Body of pancreas (tissue), 4 donors: ENCODE results near the gene OR10H5.

Experiments used
- POLR2A ChIP-seq, 3 donors: fragments of 450-650 bp; IDR thresholded peaks; one replicate each; pipeline ENCODE4 v1.6.1; 2016; ENCODE audit warnings: antibody characterized with exemption in 3 of 3, mild to moderate bottlenecking in 2 of 3
- TF ChIP-seq, protein P1 (sequence below), 7 experiments: fragments of 450-650 bp in 4 of 7; fragments of 200-600 bp in 3 of 7; sonication (generic) in 3 of 7; IDR thresholded peaks; one replicate each; pipeline ENCODE4 v1.5.1; 2016 to 2019; ENCODE audit warnings: antibody characterized with exemption in 7 of 7

GRCh38 chr19:15813916-15814315 lies 26.5 kb downstream of the OR10H5 start:
- no peak for TF ChIP-seq POLR2A (IDR thresholded peaks at IDR 0.05)
- TF ChIP-seq, protein P1, sequence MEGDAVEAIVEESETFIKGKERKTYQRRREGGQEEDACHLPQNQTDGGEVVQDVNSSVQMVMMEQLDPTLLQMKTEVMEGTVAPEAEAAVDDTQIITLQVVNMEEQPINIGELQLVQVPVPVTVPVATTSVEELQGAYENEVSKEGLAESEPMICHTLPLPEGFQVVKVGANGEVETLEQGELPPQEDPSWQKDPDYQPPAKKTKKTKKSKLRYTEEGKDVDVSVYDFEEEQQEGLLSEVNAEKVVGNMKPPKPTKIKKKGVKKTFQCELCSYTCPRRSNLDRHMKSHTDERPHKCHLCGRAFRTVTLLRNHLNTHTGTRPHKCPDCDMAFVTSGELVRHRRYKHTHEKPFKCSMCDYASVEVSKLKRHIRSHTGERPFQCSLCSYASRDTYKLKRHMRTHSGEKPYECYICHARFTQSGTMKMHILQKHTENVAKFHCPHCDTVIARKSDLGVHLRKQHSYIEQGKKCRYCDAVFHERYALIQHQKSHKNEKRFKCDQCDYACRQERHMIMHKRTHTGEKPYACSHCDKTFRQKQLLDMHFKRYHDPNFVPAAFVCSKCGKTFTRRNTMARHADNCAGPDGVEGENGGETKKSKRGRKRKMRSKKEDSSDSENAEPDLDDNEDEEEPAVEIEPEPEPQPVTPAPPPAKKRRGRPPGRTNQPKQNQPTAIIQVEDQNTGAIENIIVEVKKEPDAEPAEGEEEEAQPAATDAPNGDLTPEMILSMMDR (IDR thresholded peaks at IDR 0.05): no peak
